ENCODE results near the gene PRKCE.

DNA sequence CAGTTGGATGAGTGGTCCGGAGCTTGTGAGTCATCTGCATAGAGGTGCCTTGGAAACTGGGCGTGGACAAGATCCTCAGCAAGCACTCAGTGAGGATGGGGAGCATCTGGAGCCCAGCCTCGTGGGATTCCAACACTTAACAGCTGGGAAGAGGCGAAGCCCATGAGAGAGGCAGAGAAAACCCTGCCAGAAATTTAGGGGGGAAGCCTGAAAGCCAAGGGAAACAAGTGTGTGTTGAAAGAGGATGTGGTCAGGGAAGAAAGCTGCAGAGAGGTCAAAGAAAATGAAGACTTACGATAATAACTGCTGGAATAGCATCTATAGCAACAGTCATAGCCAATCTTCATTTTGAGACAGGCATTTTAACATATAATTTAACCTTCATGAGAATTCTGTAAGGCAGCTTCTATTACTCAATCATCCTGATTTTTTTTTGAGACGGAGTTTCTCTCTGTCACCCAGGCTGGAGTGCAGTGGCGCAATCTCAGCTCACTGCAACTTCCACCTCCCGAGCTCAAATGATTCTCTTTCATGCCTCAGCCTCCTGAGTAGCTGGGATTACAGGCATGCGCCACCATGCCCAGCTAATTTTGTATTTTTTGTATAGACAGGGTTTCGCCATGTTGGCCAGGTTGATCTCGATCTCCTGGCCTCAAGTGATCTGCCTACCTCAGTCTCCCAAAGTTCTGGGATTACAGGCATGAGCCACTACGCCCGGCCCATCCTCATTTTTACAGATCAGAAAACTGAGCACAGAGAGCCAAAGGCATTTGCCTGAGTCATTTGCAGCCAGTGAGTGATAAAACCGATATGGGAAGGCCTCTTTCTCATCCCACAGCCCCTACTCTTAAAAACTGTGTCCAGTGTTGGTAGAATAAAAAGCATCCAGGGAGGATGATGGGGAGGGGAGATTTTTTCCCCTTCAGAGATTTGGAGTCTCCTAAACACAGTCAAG, 431.3 kb downstream of the PRKCE start:
- TF ChIP-seq, protein P1, sequence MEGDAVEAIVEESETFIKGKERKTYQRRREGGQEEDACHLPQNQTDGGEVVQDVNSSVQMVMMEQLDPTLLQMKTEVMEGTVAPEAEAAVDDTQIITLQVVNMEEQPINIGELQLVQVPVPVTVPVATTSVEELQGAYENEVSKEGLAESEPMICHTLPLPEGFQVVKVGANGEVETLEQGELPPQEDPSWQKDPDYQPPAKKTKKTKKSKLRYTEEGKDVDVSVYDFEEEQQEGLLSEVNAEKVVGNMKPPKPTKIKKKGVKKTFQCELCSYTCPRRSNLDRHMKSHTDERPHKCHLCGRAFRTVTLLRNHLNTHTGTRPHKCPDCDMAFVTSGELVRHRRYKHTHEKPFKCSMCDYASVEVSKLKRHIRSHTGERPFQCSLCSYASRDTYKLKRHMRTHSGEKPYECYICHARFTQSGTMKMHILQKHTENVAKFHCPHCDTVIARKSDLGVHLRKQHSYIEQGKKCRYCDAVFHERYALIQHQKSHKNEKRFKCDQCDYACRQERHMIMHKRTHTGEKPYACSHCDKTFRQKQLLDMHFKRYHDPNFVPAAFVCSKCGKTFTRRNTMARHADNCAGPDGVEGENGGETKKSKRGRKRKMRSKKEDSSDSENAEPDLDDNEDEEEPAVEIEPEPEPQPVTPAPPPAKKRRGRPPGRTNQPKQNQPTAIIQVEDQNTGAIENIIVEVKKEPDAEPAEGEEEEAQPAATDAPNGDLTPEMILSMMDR (conservative IDR thresholded peaks at IDR 0.05 in 1 of 2, IDR thresholded peaks at IDR 0.05 in 1 of 2; ENCODE audit: low read depth in 1 of 2, low read length in 2 of 2): no peak
- TF ChIP-seq EZH2 (IDR thresholded peaks at IDR 0.05; ENCODE audit: low read length, missing control alignments): no peak

Data from fibroblast of lung (primary cell).